Right ventricle myocardium superior (tissue), 1 donor: ENCODE results near the gene HDDC3. TPM values are rescaled to one million over a fixed set of nuclear protein-coding genes. Genes with fewer than 3 reads are reported as not detected.
"Not testable (repeated sequence)": the region's sequence is repeated elsewhere in the genome, so short reads cannot be mapped to it uniquely, and the experiment has no call there.

Source experiments
- ATAC-seq: fragments of 200-7000 bp; cut with Tn5 transposase; one replicate; pipeline ENCODE4 v1.9.1; 2020; ENCODE audit warnings: mild to moderate bottlenecking; ENCODE audit not compliant: poor library complexity
- DNase-seq: peaks from one replicate; pipeline ENCODE4 v3.0.0-alpha.2; 2020
- intact Hi-C: fragments of 100-400 bp; cut with DNase I; formaldehyde crosslinking; loops from one replicate; pipeline ENCODE4 v1.11.2; 2022
- total RNA-seq: library from RNA; stranded (reverse); fragmentation: NEBNext Ultra II Directional; extraction: Animal tissue kit (Norgen Biotek cat#: 25700); gene quantifications from one replicate; pipeline ENCODE4 v1.2.1, GENCODE V29; 2021
- donor health status: DM: no; HTN: yes; CAD: no; lungs with severe emphysema.

The HDDC3 gene
- total RNA-seq, 1 donor from 2014 or later = 15.5 TPM

GRCh38 chr15:90902840-90903732 lies 29.3 kb downstream of the HDDC3 start, which contains the start of gene MAN2A2:
TSS of gene MAN2A2 (plus strand) at chr15:90903302. CDS start at chr15:90904208, 906 bp downstream.
- intact Hi-C loops = loop anchor here (2.0 kb wide), 1 partner anchor 30 kb away; the partner anchor contains the start of gene HDDC3
- ATAC-seq = peak; percentile 44
- DNase-seq = peak; percentile 80

- DNase-seq (peak; percentile 87), ATAC-seq (peak; percentile 90)
- intact Hi-C loops = loop anchor here (2.0 kb wide), 1 partner anchor 31 kb away; the partner anchor contains the start of gene HDDC3
Measured at GRCh38 chr15:90902040-90902839, 30.1 kb downstream of the HDDC3 start.

- no peak for DNase-seq
Measured at GRCh38 chr15:90901175-90902039, 30.9 kb downstream of the HDDC3 start.

DNA sequence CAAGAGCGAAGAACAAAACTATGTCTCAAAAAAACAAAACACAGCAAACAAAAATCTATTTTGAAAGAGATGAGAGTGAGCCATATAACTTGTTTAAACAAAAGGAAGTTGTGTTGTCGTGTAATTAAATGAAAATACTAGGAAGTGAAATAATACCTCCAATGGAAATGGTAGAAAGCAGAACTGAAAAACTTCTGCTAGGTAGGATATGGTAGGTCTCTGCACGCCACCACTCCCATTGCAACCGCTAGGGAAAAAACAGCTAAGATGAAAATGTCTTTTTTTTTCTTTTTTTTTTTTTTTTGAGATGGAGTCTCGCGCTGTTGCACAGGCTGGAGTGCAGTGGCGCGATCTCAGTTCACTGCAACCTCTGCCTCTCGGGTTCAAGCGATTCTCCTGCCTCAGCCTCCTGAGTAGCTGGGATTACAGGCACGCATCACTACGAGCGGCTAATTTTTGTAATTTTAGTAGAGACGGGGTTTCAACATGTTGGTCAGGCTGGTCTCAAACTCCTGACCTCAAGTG lies 35.2 kb downstream of the HDDC3 start:
- ATAC-seq, DNase-seq, intact Hi-C loops: not testable (repeated sequence)

More at GRCh38 chr15:90901175-90902039, 30.9 kb downstream of the HDDC3 start:
- intact Hi-C loops = loop anchor here (2.0 kb wide), 1 partner anchor 31 kb away; the partner anchor contains the start of gene HDDC3
- no peak for ATAC-seq

GRCh38 chr15:90895571-90896117 lies 36.7 kb downstream of the HDDC3 start:
- DNase-seq = no peak
- intact Hi-C loops = no loop called here
- no peak for ATAC-seq

DNA sequence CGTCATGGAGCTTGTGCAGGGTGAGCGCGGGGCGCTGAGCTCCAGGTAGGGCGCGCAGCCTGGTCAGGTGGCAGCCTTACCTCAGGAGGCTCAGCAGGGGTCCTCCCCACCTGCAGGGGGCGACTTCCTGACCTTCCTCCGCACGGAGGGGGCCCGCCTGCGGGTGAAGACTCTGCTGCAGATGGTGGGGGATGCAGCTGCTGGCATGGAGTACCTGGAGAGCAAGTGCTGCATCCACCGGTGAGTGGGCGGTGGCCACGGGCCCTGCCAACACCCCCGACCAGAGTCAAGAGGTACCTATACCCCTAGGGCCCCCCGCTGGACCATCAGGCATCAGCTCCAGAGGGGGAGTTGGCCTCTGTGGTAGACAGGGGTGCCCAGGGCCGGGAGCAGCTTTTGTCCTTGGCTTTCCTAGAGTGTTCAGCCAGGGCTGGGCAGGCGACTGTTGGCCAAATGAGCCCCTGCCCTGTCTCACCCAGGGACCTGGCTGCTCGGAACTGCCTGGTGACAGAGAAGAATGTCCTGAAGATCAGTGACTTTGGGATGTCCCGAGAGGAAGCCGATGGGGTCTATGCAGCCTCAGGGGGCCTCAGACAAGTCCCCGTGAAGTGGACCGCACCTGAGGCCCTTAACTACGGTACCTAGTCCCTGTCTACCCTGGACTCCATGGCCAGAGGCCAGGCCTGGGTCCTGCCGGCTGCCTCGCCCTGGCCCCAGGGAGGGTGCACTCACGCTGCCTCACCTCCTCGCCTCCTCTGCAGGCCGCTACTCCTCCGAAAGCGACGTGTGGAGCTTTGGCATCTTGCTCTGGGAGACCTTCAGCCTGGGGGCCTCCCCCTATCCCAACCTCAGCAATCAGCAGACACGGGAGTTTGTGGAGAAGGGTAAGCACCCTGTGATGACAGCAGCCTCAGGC lies 38.9 kb downstream of the HDDC3 start:
- ATAC-seq (no peak), DNase-seq (no peak)
- intact Hi-C loops = no loop called here

DNA sequence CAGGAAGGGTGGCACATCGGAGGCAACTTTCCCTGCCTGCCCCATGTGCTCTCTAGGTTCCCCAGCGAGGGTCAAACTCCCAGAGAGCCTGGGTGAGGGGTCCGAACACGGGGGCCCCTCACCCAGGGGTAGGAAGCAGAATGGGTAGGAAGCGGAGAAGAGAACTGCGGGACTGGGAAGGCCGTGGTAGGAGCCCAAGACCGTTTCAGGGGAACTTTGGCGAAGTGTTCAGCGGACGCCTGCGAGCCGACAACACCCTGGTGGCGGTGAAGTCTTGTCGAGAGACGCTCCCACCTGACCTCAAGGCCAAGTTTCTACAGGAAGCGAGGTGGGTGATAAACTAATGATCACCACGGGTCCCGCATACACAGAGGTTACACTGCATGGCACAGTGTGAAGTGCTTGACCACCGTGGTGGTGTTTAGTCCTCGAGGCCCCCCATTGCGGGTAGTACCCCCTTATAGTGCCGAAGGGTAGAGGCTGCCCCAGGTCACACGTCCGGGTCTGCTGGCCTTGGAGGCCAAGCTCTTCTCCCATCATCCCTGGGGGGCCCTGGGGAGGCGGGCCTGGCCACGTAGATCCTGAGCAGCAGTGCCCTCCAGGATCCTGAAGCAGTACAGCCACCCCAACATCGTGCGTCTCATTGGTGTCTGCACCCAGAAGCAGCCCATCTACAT lies 39.7 kb downstream of the HDDC3 start:
- no peak for DNase-seq
- intact Hi-C loops = no loop called here
- ATAC-seq = no peak

GRCh38 chr15:90892023-90892422 lies 40.3 kb downstream of the HDDC3 start:
- DNase-seq (no peak), ATAC-seq (no peak)
- intact Hi-C loops = no loop called here

- intact Hi-C loops = no loop called here
- ATAC-seq (no peak), DNase-seq (no peak)
Measured at GRCh38 chr15:90891346-90891949, 40.9 kb downstream of the HDDC3 start.

GRCh38 chr15:90890839-90891238 lies 41.5 kb downstream of the HDDC3 start:
- ATAC-seq = no peak
- no peak for DNase-seq
- intact Hi-C loops = no loop called here

DNA sequence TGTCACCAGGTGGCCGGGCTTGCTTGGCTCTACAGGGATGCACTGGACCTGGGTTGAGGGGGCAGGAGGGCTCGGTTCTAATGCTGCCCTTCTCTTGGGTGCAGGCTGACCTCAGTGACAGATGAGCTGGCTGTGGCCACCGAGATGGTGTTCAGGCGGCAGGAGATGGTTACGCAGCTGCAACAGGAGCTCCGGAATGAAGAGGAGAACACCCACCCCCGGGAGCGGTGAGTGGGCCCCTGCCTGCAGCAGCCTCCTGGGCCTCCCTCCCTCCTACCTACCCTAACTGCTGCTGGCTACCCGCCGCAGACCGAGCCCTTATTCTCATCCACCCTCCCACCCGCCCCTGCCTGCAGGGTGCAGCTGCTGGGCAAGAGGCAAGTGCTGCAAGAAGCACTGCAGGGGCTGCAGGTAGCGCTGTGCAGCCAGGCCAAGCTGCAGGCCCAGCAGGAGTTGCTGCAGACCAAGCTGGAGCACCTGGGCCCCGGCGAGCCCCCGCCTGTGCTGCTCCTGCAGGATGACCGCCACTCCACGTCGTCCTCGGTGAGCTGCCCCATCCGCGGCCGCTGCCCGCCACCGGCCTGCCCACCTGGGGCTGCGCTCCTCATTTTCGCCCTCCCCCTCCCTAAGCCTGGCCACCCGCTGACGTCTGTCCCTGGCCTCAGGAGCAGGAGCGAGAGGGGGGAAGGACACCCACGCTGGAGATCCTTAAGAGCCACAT lies 42.5 kb downstream of the HDDC3 start:
- ATAC-seq = no peak
- intact Hi-C loops = no loop called here
- no peak for DNase-seq

- intact Hi-C loops = no loop called here
- DNase-seq (no peak), ATAC-seq (no peak)
Measured at GRCh38 chr15:90889313-90889730, 43.0 kb downstream of the HDDC3 start.

GRCh38 chr15:90887037-90887481 lies 45.3 kb downstream of the HDDC3 start:
- DNase-seq (no peak), ATAC-seq (no peak)
- intact Hi-C loops = no loop called here

GRCh38 chr15:90886291-90886614 lies 46.1 kb downstream of the HDDC3 start:
- intact Hi-C loops = no loop called here
- ATAC-seq (no peak), DNase-seq (no peak)
